Sigmoid colon (tissue), 4 donors: ENCODE results near the gene SUSD3.
A peak's percentile ranks its signal among the peaks of the same experiment; 100 is the strongest.

Experiments
- POLR2A ChIP-seq, 2 donors: fragments of 450-650 bp; IDR thresholded peaks; one replicate each; pipeline ENCODE4 v1.6.1; 2016; ENCODE audit warnings: antibody characterized with exemption in 2 of 2, mild to moderate bottlenecking in 2 of 2, moderate library complexity in 2 of 2
- POLR2AphosphoS5 ChIP-seq, 4 donors: sonication (generic); formaldehyde crosslinking; IDR thresholded peaks; one replicate each; pipeline ENCODE4 v1.6.1; 2017; ENCODE audit warnings: antibody characterized with exemption in 4 of 4

- TF ChIP-seq POLR2A (IDR thresholded peaks at IDR 0.05) (no peak), POLR2AphosphoS5 (IDR thresholded peaks at IDR 0.05) (peak; percentile 62 to 86 (median 82))
These were observed 61.7 kb downstream of the SUSD3 start for GRCh38 chr9:93119953-93120845.
